ENCODE measurements around the gene KIF1A.
"Not testable (repeated sequence)": the region's sequence is repeated elsewhere in the genome, so short reads cannot be mapped to it uniquely, and the experiment has no call there.

DNA sequence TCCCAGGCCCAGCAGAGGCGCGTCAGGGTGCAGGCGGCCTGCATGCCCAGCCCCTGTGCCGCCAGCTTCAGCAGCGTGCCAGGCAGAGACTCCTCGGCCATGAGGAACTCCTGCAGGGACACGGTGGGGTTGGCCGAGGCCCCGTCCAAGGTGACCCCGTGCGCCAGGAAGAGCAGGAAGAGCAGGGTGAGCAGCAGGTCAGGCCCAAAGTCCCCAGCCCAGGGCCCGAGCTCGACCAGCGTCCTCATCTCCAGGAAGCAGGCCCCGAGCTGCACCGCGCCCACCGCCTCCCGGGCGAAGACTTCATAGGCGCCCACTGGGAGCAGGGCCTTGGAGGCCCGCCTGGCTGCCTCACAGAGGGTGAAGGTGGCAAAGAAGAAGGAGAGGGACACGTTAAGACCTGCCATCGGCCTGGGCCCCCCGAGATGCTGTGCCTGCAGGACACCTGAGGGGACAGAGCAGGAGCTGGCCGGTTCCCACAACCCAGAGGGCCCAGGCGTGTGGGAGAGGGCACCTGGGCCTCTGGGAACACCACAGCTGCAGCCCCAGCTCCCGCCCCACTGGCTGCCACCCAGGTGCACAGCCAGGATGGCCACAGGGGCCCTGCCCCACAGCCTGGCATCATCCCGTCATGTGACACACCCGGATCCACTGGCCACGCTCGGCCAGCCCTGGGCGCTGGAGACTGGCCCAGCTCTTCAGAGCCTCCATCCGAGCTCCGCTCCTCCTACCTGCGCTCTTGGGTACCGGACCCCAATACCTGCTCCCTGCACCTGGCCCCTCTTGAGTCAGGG lies 137.4 kb downstream of the KIF1A start, which contains the start of gene AQP12B:
- TF ChIP-seq CBX8 (IDR thresholded peaks at IDR 0.05; ENCODE audit: borderline replicate concordance, low read depth, low read length); EZH2 (IDR thresholded peaks at IDR 0.05; ENCODE audit: low read depth, low read length, severe bottlenecking); JUN (IDR thresholded peaks at IDR 0.05; ENCODE audit: low read depth, low read length); ZNF274 (IDR thresholded peaks at IDR 0.05; ENCODE audit: borderline replicate concordance, extremely low read depth, low read length); CTCF (IDR thresholded peaks at IDR 0.05; ENCODE audit: control extremely low read depth in 1 of 3, insufficient read depth in 1 of 3, low read depth in 1 of 3, low read length in 3 of 3); CEBPB (IDR thresholded peaks at IDR 0.05; ENCODE audit: low read depth, low read length): not testable (repeated sequence)
